Right forelimb (tissue), 1 donor: ENCODE measurements around the gene RELL2.
A peak's percentile ranks its signal among the peaks of the same experiment; 100 is the strongest.
"Not testable (repeated sequence)": the region's sequence is repeated elsewhere in the genome, so short reads cannot be mapped to it uniquely, and the experiment has no call there.

Source experiments
- DNase-seq: peaks from one replicate; pipeline ENCODE4 v3.0.0-alpha.2; 2018

RELL2 gene, protein sequence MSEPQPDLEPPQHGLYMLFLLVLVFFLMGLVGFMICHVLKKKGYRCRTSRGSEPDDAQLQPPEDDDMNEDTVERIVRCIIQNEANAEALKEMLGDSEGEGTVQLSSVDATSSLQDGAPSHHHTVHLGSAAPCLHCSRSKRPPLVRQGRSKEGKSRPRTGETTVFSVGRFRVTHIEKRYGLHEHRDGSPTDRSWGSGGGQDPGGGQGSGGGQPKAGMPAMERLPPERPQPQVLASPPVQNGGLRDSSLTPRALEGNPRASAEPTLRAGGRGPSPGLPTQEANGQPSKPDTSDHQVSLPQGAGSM

DNA sequence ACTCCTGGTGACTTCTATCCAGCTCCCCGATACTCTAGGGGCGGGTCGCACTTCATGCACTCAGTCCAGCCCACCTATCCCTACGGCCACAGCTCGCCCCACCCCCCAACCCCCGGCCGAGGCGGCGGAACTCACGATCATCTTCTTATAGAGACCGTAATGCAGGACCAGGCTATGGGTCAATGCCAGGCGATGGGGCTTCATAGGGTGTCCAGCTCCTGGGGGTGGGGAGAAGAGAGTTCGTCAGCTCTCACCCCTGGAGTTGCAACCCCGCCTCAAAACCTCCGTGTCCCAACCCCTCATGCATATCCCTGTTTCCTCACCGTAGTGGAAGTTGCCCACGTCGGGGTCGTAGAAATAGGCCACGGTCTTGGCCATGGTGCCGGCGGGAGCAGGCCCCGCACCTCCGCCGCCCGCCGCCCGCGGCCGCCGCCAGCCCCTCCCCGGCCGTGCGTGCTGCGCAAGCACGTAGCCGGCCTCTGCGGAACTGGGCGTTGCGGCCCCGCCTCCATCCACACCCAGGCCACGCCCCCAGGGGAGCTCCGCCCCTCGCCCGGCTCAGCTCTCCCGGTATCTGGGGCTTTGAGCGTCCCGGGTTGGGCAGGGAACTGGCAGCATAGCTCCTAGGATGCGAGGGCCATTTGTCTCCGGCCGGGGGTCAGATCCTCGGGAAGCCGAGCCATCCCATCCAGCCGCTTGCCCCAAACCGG is at the start of gene RELL2, which contains the start of gene HDAC3:
Gene RELL2, plus strand, starts transcription at position 585 of the 710 bp plus-strand sequence. CDS start 1,229 bp downstream, outside the sequence.
Gene HDAC3, minus strand, starts transcription at position 437 of the 710 bp plus-strand sequence. Its CDS starts 59 bp downstream, at position 378.
- peak; percentile 95 for DNase-seq

DNA sequence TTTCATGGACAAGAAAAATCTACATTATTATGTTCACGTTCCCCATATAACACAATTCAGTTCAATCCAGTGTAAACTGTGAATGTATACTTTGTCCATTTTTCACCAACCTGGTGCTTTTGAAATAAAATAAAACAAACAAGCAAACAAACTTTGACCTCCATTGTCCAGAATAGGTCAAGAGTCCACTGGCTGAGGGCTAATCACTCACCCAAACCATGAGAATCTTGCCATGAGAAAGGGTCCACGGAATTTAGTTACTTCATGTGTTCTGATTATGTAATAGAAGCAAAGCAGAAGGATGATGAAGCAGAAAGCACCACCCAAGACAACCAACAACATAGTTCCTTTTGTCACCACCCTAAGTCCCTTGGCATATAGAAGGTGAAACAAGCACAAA is 46.7 kb upstream of the RELL2 start:
- no peak for DNase-seq

DNA sequence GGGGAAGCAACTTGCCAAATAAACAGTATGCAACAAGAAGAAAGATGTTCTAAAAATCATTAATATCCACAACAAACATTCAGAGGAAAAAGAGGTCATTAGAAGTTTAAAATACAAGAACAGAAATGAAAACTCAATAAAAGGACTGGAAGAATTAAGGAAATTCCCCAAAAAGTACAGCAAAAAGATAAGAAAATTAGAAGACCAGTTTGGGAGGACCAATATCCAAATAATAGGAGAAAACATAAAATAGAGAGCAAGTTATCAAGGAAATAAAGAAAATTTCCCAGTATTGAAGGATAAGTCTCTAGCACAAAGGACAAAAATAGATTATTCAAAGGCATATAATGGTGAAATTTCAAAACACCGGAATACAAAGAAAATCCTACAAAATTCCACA is 39.9 kb upstream of the RELL2 start:
- DNase-seq = no peak

DNA sequence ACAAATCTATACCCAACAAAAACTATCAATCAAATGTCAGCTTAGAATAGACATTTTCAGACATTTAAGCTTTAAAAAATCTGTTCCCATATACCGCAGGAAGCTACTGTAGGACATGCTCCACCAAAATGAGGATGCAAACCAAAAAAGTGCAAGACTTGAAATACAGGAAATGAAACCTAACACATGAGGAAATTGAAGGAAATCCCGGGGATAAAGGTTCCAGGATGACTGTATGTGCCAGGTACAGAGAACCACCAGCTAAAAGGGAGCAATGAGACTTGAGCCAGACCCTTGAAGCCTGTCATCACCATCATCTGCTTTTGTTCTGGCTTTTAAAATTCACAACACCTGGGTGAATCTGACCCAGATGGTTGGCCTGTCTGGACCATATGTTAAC is 39.4 kb upstream of the RELL2 start:
- no peak for DNase-seq

DNA sequence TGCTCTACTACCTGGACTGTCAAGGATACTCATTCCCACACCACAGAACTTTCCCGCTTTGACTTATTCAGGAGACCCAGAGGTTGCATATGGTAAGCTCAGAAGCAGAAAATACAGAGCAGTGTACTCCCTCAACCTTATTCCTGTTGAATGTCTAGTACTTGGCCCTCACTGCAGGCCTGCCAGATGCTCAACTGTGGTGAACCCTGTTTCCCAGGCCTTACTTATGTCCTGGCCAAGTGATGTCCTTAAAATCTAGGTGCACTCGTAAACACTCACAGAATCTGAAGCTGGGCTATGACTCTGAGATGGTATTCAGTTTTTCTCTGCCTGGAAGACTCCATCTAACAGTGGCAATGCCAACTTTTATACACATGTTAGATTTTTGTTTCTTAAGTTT is 39.0 kb upstream of the RELL2 start:
- no peak for DNase-seq

DNA sequence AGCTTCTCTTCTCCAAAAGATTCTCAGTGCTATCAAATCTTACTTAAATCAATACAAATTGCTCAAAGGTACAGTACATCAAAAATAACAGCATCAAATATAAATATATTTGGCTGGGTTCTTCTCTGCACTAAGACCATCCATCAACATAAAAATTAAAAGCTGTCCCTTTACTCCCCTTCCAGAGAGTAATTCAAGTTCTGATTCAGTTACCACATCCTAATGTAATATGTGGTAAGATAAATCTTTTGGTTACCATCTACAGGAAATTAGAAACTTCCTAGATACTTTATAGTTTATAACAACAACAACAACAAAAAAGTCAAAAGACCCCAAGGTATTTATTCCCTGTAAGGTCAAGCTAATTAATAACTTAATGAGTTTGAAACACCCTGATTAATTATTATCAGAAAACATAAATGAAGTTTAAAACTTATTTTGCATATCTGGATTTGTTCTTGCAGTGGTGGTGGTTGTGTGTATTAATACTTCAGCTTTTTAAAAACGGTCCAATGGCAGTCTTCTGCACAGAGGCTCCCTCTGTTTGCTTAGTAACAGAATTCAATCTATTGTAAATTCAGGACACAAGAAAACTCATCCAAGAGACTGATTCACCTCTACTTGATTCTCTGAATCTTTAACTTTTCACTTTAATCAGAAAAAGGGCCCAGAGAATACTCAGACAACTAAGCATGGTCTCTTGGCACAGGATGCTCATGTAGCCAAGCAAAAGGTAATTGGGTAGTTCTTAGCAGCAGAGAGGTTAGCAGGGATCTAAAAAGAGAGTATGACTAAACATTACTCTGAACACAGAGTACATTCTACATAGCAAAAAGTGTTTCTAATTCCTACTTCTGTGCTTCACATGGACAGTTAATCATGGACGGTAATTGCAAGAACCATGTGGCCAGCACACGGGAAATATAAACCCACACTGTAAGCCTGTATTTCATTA is 38.1 kb upstream of the RELL2 start:
- no peak for DNase-seq

DNA sequence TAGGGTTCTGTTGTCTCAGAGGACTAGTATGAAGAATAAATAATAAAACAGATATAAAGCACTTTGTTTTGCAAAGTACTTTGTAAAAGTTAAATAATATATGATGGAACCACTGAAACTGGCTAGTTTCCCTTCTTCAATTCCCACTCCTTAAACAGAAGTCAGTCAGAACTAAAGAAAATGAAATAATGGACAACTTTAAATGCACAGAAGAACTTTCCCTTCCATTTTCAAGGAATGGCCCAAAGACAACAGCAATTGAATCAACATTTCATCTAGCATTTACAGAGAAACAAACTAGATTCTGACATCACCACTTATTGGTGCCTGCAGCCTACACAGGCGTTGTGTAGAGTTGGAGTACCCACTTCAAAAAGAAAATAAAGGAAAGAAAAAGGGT is 34.2 kb upstream of the RELL2 start:
- DNase-seq = no peak

DNA sequence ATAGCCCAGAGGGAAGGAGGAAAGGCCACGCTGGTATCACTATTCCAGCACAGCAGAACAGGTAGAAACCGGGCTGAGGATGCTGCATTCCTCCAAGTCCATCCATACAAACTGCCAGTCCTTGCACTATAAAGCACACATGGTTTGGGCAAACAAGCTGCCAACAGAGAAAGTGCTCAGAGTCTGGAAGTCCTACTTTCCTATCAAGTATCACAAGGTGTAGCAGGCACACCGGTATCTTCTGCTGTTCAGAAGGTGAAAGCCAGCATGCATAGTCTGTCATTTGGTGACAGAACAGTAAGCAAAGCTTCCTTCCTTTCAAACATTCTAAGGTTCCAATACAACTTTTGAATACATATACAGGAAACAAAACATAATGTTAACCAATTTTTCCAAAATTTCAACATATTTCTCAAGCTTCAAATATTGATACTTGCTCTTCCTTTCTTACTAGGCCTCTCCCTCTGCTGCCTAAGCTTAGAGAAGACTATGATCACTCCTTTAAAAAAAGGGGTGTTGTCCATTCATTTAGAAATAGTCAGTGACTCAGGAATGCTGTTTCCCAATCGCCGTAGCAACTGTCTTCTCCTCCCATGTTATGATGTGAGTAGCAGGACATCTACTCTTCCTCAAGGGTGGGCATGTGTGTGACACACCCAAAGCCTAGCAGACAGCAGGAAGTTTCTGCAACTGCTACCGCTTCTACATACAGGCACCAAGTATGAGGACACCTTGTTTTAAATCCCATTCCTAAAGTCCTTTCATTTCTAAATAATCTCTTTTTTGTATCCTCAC is 32.7 kb upstream of the RELL2 start:
- DNase-seq = no peak

DNA sequence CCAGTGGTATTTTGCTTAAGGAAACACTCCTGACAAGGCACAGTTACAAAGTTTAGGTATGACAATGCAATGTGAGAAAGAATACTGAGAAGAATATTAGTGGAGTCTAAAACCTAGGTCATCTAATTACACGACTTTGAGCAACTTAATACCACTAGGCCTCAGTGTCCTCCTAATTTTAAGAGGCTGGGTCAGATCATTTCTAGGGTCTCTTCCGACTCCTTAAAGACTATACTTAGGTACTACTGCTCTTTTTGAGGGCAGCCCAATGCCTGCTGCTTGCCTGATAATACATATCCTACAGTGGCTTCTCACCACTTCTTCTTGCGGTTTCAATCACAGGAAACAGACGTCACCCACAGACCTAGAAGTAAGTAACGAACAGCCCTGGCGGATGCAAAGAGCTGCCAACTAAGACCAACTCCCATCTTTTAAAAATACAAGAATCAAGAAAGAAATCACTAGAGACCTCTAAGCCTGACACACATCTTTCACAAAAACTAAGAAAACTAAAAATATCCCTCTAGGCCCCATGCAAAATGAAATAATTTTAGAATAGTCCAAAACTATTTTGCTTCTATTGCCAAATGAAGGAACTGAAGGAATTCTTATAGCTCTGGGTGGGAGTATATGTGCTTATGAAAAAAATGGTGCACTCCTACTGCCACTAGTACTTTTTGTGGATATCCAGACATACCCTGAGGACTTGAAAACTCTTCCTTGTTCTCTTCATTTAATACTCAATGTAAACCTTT is 31.1 kb upstream of the RELL2 start:
- DNase-seq = no peak

DNA sequence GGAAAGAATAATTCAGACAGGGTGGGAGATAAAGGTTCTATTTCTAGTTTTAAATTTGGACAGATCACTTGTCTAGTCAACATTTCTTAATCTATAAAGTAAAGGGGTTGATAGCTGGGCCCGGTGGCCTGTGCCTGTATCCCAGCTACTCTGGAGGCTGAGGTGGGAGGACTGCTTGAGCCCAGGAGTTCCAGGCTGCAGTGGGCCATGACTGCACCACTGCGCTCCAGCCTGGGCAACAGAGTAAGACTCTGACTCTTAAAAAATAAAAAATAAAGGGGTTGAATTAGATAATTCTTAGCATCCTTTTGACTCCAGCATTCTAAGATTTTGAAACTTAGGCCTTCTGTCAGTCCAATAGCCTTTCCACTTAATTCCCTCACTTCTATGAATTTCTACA is 28.8 kb upstream of the RELL2 start:
- DNase-seq = no peak

DNA sequence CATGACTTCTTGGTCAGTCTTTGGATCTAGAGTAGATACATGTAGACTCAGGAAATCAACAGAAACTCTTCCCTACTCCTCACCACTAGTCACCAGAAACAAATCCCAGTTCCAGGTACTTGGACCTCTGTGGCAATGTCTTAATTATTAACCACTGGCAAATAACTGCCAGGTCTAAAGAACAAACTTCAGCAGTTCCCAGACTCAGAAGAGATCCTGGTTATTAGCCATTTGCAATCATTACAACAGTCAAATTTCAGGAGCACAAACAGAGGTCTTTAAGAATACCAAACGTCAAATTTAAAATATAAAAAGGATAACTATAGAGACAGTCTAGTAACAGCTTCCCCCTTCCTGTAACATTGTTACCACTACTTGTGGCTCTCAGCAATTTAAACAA is 28.2 kb upstream of the RELL2 start:
- no peak for DNase-seq

DNA sequence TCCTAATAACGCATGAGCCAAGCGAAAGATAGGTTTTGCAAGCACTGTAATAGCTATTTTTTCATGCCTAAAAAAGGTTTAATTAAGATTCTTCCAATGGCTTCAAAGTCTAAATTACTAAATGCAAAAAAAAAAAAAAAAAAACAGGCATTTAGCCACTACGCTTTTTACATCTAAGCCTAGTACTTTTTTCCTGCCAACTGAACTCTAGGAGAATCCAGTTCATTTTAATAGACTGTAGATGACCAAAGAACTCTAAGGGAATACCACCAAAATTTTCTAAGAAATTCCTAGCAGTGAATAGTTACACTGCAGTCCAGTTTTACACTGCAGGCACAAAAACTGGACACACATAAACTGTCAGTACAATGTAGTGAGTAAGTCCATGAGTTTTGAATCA is 27.8 kb upstream of the RELL2 start:
- DNase-seq = no peak

DNA sequence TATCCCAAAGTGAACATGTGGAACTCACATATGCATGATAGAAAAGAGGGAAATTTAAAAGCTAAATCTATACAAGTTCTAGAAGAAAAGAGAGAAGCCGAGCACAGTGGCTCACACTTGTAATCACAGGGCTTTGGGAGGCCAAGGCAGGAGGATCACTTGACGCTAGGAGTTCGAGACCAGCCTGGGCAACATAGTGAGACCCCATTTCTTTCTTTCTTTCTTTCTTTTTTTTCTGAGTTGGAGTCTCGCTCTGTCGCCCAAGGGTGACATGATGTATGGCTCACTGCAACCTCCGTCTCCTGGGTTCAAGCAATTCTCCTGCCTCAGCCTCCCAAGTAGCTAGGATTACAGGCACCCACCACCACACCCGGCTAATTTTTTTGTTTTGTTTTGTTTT is 26.9 kb upstream of the RELL2 start:
- not testable (repeated sequence) for DNase-seq

DNA sequence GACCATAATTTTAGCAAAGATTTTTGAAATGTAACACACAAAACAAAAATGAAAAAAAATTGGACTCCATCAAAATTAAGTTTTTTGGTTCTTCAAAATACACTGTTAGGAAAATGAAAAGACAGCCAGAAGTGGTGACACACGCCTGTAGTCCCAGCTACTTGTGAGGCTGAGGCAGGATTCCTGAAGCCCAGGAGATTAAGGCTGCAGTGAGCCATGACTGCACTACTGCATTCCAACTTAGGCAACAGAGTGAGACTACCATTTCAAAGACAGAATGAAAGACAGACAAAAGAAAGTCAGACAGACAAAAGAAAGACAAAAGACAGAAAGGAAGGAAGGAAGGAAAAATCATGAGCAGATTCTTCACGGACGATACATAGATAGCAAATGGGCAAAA is 25.5 kb upstream of the RELL2 start:
- DNase-seq = no peak

DNA sequence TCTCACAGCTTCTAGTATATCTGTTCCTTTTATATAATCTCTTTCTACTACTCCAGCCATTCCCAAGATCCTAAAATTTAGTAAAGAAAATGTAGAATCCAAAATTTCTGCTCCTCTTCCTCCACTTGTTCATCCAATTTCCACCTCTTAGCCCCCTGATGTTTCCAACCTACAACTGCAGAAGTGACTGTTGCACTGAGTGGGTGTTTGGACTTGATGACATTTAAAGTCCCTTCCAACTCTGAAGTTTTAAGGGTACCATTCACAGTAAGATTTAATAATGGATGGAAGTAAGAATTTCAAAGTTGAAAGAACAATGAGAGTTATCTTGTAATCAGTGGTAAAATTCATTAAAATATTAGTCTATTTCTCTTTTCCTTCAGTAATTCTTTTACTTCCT is 23.5 kb upstream of the RELL2 start:
- no peak for DNase-seq

DNA sequence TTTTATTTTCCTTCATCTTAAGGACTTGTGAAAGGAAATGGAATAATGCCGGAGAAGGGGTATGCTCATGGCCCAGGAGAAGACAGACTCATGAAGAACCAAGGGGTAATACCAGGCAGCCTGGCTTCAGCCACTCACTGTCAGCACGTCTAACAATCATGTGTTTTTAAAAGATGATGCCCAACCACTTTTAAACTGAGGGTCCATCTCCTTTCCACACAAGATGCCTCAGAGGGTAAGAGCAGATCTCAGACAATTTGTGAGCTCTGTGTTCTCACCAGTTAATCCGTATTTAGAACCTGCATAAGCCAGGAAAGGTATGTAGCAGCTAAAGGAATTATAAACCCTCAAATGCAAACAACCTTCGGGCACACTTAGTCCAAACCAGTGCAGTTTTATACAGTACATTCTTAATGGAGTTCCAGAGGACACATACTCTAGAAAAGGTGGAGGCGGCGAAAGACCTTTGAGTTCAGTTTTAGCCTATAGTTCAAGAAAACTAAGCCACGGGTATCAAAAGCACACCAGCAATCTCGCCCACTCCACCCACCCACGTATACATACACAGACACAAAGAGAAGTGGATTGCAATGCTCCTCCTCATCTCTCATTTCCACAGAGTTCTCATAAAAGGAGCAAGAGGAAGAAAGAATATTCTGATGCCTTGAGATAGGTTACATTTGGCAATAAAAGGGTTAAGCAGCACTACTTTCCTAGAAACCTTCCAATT is 20.6 kb upstream of the RELL2 start:
- DNase-seq = no peak

DNA sequence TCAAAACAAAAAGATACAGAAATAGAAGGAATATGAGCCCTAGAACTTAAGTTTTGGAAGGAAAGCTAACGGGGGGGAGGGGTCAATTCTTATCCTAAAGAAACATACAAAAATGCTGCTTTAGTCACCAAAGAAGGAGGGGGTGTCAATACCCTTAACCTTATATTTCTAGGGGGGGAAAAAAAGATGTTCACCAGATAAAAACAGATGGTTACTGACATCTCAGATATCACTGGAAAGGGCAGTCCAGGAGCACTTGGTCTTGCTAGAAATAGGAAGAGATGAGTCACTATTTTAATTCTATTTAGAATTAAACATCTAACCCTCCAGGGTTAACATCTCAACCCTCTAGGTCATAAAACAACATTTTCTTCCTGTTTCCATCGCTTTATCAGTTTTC is 19.7 kb upstream of the RELL2 start:
- no peak for DNase-seq

DNA sequence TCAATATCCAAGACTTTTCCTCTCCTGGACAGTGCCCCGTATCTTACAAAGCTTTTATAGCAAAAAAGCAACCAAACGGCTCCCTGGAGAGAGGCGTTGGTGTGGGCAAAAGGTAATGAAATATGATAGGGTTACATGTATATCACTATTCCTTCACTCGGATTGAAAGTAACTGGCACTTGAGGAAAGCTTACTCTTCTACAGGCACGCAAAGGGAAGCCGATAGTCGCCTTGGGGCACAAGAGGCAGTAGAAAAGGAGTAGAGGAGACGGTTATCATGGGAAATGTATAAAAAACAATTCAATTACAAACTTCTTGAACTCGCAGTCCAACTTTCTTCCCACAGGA is 19.1 kb upstream of the RELL2 start:
- DNase-seq = no peak

DNA sequence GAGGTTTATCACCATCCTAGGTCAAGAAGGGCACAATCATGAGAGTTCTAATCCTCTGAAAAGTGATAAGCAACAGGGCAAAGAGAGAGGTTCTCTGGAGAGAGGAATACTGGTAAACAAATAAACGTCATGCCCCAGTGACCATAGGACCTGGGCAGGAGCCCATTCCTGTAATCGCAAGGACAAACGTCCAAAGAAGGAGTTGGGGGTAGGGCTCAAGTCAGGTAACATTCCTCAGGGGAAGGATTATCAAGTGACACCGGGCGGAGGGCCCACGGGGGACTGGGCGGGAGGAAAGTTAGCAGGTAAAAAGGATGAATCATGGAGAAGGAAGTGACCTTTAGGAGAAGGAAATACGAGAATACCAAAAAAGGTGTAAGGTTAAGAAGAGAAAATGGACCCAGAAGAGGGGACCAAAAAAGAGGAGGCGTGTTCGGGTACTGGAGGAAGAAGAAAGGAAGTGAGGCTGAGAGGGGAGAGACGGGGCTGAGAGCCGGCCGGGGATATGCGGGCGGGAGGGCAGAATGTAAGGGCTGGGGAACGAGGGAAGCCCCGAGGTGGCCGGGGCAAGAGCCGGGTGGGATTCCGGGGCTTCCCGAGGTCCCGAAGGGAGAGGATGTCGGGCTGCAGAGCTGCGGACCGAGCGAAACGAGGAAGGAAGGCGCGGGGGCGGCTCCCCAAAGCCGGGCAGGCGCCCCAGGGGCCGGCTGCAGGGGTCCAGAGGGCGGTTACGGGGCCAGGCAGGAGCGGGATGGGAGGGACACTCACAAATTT is 18.6 kb upstream of the RELL2 start:
- no peak for DNase-seq

DNA sequence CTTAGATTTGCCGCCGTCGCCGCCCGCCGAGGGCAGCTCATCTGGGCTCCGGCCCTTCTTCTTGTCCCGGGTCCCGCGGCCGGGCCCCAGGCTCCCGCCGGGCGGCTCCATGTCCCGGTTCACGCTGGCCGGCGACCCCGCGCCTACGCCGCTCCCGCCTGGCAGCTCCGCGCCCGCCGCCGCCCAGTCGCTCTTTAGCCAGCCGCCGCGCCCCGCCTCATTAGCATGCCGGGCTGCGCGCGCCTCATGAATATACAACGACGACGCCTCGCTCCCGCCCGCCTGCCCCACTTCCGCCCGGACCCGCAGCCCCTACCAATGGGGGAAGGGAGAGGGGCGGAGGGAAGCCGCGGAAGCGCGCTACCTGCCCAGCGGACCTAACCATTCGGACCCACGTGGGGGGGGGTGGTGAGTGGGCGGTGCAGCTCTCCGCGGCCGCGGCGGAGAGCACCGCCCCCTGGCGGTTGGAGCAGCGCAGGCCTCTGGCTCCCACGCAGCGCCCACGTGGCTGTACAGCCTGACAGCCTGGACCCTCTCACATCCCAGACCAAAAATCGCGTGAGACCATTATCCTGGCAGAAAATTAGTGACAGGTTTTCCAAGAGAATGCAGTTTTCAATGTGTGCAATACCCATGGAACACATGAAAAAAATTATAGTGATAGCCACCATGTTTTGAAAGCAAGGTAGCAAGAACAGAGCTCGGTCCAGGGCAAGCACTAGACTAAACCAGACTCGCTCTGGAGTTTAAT is 17.8 kb upstream of the RELL2 start, which contains the start of gene DIAPH1:
Gene DIAPH1, minus strand, starts transcription at position 197 of the 751 bp plus-strand sequence. Its CDS starts 86 bp downstream, at position 111.
- peak; percentile 97 for DNase-seq
